ENCODE results near the gene JAG1.

JAG1 gene

GRCh38 chr20:10659651-10660601 is 13.9 kb downstream of the JAG1 start:
- H4K20me1 ChIP-seq (ENCODE audit: low read depth, low read length): no peaks in the 10 kb centered on the region
- H2AFZ ChIP-seq (ENCODE audit: low read depth, low read length, severe bottlenecking): no peak overlapping the region
- no peaks in the 10 kb centered on the region for H3K79me2 ChIP-seq (ENCODE audit: insufficient read depth, low read length)
- H3K4me3 ChIP-seq (ENCODE audit: insufficient read depth, low read length, poor library complexity, severe bottlenecking): no peak overlapping the region
- TF ChIP-seq EZH2phosphoT487 (conservative IDR thresholded peaks at IDR 0.05; ENCODE audit: low read length) (no peak), CTCF (IDR thresholded peaks at IDR 0.05; ENCODE audit: insufficient read depth, low read length, poor library complexity, severe bottlenecking) (no peak)
- no peaks in the 10 kb centered on the region for H3F3A ChIP-seq (ENCODE audit: insufficient read depth)
- no peaks in the 10 kb centered on the region for H3K9me3 ChIP-seq (ENCODE audit: insufficient read depth, low read length)
- no peaks in the 10 kb centered on the region for H3K36me3 ChIP-seq (ENCODE audit: low read length)
- H3K9ac ChIP-seq (ENCODE audit: low read length): no peak overlapping the region
- H3K27ac ChIP-seq (ENCODE audit: low read depth, low read length): no peak overlapping the region
- no peak overlapping the region for H3K4me2 ChIP-seq (ENCODE audit: low read depth, low read length, poor library complexity, severe bottlenecking)
- no peaks in the 10 kb centered on the region for H3K27me3 ChIP-seq (ENCODE audit: low read length)
- H3K9me2 ChIP-seq (replicated peaks; ENCODE audit: insufficient read depth, low read length): no peaks in the 10 kb centered on the region

- Histone ChIP-seq H3F3A (ENCODE audit: insufficient read depth) (no peaks in the 10 kb centered on the region), H3K36me3 (ENCODE audit: low read length) (no peaks in the 10 kb centered on the region), H3K9me3 (ENCODE audit: insufficient read depth, low read length) (no peaks in the 10 kb centered on the region), H3K27me3 (ENCODE audit: low read length) (no peaks in the 10 kb centered on the region), H2AFZ (ENCODE audit: low read depth, low read length, severe bottlenecking) (no peak overlapping the region), H3K9me2 (replicated peaks; ENCODE audit: insufficient read depth, low read length) (no peaks in the 10 kb centered on the region), H3K79me2 (ENCODE audit: insufficient read depth, low read length) (no peaks in the 10 kb centered on the region), H3K4me2 (ENCODE audit: low read depth, low read length, poor library complexity, severe bottlenecking) (no peak overlapping the region), H3K27ac (ENCODE audit: low read depth, low read length) (no peak overlapping the region), H3K4me3 (ENCODE audit: insufficient read depth, low read length, poor library complexity, severe bottlenecking) (no peak overlapping the region), H3K9ac (ENCODE audit: low read length) (no peak overlapping the region), H4K20me1 (ENCODE audit: low read depth, low read length) (no peaks in the 10 kb centered on the region)
- TF ChIP-seq CTCF (IDR thresholded peaks at IDR 0.05; ENCODE audit: insufficient read depth, low read length, poor library complexity, severe bottlenecking) (no peak), EZH2phosphoT487 (conservative IDR thresholded peaks at IDR 0.05; ENCODE audit: low read length) (no peak)
Observed at GRCh38 chr20:10658876-10659632, 14.7 kb downstream of the JAG1 start.

DNA sequence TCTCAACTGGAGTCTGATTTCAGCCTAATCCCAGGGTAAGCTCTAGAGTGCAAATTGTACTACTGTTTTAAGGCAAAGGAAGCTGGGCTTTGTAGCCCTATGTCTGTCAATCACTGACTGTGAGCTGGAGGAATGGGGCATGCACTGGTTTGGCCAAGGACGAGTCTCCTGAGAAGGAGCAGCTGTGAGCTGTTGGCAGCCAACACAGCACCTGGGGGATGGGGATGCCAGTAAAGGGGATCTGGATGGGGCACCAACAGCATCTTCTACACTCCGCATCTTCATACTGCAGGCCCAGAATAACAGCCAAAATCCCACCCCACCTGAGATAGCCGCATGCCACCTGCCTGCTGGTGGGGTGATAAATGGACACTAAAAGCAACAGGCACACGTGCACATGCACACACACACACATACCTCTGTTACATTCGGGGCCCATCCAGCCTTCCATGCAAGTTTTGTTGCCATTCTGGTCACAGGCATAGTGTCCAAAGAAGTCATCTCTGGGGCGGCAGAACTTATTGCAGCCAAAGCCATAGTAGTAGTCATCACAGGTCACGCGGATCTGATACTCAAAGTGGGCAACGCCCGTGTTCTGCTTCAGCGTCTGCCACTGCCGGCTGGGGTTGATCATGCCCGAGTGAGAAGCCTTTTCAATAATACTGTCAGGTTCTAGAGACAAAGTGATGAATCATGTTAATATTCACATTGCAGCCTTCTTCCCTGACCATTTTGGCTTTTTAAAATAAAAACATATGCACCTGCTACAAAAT is 15.6 kb downstream of the JAG1 start:
- Histone ChIP-seq H3K4me2 (ENCODE audit: low read depth, low read length, poor library complexity, severe bottlenecking) (no peak overlapping the region), H3K27me3 (ENCODE audit: low read length) (no peaks in the 10 kb centered on the region), H3K9me3 (ENCODE audit: insufficient read depth, low read length) (no peaks in the 10 kb centered on the region), H3K4me3 (ENCODE audit: insufficient read depth, low read length, poor library complexity, severe bottlenecking) (no peak overlapping the region), H2AFZ (ENCODE audit: low read depth, low read length, severe bottlenecking) (no peak overlapping the region), H4K20me1 (ENCODE audit: low read depth, low read length) (no peaks in the 10 kb centered on the region), H3K79me2 (ENCODE audit: insufficient read depth, low read length) (no peaks in the 10 kb centered on the region), H3F3A (ENCODE audit: insufficient read depth) (no peaks in the 10 kb centered on the region), H3K9me2 (replicated peaks; ENCODE audit: insufficient read depth, low read length) (no peaks in the 10 kb centered on the region), H3K27ac (ENCODE audit: low read depth, low read length) (no peak overlapping the region), H3K9ac (ENCODE audit: low read length) (no peak overlapping the region), H3K36me3 (ENCODE audit: low read length) (no peaks in the 10 kb centered on the region)
- no peak for TF ChIP-seq EZH2phosphoT487 (conservative IDR thresholded peaks at IDR 0.05; ENCODE audit: low read length)
- no peak for TF ChIP-seq CTCF (IDR thresholded peaks at IDR 0.05; ENCODE audit: insufficient read depth, low read length, poor library complexity, severe bottlenecking)

Data from SU-DHL-6 (cell line).